HG02798 (cell line): ENCODE data around the gene NTNG2.

Experiments used
- ATAC-seq: cut with Tn5 transposase; IDR thresholded peaks from one replicate; pipeline ENCODE4 v1.9.1; 2021; ENCODE audit warnings: mild to moderate bottlenecking; ENCODE audit not compliant: unreplicated experiment, poor library complexity

Gene NTNG2

DNA sequence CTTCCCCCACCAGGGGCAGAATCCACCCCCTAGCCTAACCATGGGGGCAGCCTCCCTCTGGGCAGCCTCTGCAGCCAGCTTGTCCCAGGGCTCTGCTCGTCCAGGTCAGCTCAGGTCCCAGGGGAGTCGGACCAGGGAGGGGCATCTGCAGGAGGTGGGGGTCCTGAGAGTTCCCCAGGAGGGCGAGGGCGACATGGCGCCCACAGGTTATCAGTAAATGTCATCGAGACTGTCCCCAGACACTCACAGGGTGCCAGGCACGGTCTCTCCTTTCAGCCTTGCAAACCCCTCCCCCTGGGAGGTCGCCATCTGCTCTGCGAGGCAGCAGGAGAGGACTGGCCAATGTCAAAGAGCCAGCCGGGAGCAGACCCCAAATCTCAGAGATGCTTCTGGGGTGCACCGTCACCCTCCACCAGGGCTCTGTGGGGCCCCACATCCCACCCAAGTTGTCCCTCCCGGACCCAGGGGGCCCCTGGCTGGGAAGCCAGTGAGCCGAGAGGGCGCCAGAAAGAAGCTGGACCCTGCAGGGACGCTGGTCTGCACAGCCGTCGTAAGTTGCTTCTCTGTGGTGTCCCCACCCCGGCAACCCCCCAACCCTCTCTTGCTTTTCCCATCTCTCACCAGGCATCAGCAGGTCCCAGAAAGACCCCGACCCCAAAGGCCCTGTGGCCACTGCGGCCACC, 69.3 kb downstream of the NTNG2 start:
- ATAC-seq = no peak

DNA sequence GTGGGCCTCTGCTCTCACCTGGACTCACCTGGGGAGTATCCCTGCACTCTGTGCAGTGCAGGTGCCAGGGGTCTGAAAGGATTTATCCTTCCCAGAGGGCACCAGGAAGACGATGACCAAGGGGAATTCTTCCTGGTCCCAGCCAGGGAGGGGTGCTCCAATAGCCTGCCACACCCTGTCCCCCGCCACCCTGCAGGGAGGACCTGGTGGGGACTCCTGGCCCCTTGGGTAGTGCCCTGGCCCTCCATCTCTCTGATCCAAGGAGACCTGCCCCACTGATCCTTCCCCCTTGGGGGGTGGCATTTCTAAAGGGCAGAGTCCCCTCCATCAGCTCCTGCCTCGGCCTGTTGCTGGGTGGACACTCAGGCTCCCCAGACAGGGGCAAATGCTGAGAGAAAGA, 70.7 kb downstream of the NTNG2 start:
- ATAC-seq = no peak

DNA sequence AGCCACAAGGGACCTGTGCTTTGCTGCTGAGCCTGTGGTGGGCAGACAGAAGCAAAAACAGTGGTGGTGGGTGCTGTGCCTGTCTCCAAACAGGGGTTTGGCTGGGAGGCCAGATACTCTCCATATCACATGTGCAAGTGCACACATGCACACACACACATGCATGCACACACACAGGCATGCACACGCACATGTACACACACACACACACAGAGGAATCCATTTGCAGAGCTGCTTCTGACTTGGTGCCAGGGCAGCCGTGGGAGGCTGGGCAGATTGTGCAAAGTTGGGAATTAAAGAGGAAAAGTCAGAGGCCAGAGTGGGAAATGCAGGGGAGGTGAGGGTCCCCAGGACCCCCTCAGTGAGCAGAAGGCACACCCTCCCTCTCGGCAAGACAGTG, 71.3 kb downstream of the NTNG2 start:
- no peak for ATAC-seq

DNA sequence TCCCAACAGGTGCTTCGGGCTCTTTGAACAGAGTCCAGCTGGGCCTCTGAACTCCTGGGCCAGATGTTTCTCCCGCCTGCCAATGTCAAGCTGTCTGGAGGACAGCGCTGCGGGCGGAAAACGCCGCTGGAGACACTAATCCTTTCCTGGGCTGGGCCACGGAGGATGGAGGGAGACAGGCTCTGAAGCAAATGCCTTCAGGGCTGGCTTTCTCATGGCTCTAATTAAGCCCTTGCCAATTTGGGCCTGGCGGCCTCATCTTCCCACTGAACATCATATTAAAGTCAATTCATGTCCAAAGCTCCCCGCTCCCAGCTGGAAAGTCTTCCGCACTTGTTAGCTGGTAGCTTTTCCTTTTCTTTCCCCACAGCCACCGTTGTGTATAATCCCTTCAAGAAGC, 72.7 kb downstream of the NTNG2 start:
- ATAC-seq = no peak

DNA sequence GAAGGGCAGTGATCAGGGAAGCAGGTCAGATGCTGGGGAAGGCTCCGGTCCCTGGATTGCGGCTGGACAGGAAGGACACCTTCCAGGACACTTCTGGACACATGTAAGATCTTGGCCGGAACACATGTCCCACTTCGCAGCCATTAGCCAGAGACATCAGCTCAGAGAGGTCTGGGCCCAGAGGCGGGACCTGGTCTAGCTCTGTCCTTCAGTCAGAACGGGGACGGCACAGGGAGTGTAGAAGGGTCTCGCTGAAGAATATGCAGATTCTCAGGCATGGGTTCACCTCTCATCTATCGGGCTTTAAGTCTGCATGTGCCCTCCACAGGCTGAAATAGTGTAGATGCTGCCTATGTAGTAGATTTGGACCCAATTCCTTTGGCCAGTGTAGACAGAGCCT, 73.3 kb downstream of the NTNG2 start:
- no peak for ATAC-seq

DNA sequence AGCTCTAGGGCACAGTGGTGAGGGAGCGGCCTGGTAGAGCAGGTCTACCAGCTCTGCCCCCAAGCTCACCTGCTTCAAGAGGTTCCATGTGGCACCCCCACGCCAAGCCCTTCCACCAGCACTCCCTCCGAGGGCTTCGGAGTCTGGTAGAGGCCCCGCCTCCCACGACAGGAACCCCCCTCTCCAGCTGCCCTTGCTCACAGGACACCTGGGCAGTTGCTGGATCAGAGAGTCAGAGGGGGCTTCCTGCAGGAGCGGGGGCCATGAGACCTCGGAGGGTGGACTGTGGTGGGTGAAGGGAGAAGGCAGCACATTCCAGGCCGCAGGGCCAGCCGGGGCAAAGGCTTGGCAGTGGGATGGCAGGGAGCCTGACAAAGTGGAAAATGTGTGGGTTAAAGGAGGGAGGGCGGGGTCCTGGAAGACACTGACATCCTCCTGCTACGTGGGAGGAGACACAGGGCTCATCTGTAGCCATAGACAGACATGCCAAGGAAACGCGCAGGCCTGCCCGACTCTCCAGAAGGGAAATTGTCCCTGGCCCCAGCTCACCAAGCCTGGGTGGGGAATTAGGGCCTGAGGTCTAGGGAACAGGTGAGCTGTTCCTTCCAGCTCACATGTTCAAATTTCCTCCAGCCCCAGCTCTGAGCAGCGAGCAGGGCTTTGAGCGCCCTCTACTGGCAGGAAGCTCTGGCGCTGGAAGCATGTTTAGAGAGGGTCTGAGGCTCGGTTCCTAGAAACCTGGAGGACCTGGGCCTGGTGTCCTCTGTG, 74.2 kb downstream of the NTNG2 start:
- ATAC-seq = no peak

DNA sequence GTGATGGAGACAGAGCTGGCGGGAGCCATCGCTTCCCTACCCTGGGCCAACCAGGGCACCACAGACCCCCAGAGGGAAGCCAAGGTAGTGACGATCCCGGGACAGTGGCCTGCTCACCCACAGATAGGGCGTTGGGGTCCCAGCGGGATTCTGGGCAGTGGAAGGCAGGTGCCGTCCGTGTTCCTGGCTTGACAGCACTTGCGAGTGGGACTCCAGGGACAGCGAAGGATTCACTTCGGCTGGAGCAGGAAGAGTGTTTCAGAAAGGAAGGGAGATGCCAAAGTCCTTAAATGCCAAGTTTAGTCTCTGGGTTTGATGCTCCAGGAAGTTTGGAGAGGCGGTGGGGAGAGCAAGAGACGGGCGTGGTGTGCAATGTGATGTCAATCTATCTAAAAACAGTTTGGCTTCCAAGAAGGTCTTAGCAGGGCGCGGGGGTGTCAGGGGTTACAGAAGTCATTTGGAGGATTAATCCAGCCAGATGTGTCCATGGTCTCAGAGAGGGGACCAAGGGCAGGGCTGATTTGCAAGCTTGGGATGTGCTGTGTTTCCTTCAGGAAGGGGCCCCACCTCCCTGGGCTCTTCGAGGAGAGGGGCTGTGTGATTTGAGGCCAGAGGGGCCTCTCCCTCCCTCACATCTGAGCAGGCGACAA, 74.9 kb downstream of the NTNG2 start:
- ATAC-seq = no peak

DNA sequence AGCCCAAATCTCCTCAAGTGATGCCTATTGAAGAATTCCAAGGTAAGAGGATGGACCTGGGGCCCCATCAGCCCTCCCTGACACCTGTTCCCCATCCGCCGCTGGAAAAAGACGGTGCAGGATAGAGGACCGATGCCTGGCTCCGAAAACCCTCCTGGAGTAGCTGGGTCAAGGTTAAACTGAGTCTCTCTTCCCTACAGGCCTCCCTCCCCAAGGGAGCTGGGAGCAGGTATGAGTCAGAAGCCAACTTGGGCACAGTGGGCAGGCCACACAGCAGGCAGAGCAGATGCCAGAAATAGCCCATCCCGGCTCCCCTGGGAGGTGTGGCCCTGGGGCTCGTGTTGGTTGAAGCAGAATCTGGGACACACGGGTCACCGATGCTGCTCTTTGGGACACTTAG, 75.6 kb downstream of the NTNG2 start:
- ATAC-seq = no peak

DNA sequence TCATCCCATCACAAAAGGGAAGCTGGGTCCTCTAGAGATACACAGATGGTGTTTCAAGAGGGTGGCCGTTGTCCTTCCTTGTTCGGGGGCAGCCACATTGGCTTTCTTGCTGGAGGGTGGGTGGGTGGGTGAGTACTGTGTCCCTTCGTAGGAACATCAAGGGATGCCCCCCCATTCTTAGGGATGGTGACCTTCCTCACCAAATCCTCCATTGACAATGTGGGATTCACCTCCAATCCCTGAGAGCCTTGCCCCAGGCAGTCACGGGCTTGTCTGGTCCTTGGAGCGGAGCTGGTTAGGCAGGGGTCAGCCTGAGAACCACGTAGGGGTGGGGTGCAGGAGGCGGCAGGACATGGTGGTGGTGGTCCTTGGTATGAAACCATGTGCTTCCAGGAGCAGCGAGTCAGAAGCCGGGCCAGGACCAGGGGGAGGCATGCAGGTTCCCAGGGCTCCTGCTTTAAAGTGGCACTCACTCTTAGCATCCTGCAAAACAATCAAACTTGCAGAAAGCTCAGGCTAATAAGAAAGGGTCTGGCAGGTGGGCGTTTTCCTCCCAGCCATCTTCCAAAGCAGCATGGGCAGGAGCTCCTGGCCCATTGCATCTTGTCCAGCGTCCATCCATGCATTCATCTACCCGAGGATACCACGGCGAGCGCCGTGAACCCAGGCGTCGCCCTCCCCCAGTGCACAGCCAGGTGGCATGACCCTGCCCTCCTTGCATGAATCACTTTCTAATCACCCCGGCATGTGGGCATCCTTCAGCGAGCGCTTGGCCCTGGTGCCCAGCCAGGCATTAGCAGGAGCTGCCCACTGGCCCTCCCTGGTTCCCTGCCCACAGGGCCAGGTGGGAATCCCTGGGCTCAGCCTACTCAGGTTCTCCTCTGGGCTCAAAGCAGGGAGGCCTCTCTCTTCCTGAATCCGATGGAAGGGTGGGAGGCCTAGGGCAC, 76.4 kb downstream of the NTNG2 start:
- no peak for ATAC-seq

DNA sequence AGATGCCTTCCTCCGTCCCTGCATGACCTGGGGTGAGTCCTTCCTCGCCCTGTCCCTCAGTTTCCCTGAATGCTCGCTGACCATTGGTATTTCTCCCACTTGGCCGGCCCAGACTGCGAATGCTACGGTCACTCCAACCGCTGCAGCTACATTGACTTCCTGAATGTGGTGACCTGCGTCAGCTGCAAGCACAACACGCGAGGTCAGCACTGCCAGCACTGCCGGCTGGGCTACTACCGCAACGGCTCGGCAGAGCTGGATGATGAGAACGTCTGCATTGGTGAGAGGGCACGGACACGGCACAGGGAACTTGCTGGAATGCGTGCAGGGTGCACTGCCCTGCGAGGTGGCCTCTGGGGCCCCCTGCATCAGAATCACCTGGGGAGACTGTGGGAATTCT, 77.1 kb downstream of the NTNG2 start:
- ATAC-seq = no peak

DNA sequence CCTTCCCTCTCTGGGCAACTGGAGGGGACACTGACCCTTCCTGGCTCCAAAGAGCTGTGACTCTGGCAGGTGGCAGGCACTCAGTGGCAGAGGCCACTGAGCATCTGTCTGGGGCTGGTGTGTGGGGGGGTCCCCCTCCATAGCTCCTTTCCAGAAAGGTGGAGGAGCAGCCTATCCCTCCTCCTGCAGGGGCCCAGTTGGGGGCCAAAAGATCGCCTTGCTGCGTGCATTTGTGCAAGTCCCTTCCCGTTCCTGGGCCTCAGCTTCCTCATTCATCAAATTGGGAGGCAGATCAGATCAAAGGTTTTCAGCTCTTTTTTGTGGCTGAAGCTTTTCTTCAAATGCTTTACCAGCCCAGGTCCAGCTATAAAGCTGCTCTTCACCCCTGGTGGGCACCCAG, 77.7 kb downstream of the NTNG2 start:
- no peak for ATAC-seq

DNA sequence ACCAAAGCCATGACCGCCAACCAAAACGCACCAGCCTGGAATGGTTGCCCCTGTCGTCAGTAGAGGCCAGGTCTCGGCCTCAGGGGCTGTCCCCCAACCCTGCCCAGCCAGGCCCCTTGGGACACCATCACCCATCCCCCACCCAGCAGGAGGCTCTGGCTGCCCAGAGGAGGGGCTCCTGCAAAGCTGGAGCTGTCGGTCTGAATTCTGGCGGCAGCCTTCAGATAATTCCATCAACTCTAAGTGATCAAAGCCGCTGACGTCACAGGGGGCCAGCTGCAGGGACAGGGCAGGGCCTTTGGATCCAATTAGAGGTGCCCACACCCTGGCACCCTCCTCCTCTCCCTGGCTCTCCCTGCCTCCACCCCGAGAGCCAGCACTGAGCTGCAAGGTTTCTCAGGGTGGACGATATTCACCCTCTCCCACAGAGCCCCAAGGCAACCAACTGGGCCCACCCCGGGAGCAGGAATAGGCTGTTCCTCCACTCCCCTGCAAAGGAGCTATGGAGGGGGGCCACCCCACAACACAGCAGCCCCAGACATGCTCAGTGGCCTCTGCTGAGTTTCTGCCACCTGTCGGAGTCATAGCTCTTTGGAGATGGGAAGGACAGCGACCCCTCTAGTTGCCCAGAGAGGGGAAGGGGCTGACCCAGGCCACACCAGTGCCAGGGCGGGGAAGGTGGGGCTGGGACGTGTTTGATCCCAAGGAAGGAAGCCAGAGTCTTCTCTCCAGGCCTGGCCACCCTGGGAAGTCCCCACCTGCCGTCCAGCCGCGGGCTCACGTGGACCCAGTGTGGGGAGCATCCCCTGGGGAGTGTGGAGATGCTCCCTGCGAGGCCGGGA, 78.4 kb downstream of the NTNG2 start:
- ATAC-seq = no peak

DNA sequence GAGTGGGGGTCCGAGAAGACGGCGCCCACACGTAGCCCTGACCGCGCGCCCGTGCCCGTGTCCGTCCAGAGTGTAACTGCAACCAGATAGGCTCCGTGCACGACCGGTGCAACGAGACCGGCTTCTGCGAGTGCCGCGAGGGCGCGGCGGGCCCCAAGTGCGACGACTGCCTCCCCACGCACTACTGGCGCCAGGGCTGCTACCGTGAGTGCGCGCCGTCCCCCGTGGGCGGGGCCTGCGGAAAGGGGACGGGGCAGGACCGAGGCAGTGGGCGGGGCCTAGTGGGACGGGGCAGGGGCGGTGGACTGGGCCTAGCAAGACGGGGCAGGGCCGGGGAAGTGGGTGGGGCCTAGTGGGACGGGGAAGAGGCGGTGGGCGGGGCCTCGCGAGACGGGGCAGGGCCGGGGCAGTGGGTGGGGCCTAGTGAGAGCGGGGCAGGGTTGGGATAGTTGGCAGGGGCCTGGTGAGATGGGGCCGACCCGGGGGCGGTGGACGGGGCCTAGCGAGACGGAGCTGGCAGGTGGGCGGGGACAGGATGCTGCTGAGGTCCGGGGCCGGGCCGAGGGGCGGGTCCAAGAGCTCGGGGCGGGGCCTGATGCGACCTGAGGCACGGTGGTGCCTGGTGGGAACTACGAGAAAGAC, 79.1 kb downstream of the NTNG2 start:
- peak; percentile 70 for ATAC-seq

DNA sequence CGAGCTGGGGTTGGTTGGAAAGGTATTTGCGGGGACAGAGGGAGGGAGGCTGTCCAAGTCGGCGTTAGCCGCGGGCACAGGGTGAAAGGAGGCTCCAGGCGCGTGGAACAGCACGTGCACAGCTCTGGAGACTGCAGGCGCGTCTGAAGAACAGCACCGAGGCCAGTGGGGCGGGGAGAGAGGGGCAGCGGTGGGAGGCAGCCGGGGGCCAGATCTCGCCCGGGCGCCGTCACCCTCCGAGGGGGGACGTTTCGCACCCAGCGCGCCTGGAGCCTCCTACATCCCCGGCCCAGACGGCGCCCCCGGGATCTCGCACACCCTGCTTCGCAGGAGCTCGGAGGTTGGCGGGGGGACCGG, 79.6 kb downstream of the NTNG2 start:
- ATAC-seq = no peak

DNA sequence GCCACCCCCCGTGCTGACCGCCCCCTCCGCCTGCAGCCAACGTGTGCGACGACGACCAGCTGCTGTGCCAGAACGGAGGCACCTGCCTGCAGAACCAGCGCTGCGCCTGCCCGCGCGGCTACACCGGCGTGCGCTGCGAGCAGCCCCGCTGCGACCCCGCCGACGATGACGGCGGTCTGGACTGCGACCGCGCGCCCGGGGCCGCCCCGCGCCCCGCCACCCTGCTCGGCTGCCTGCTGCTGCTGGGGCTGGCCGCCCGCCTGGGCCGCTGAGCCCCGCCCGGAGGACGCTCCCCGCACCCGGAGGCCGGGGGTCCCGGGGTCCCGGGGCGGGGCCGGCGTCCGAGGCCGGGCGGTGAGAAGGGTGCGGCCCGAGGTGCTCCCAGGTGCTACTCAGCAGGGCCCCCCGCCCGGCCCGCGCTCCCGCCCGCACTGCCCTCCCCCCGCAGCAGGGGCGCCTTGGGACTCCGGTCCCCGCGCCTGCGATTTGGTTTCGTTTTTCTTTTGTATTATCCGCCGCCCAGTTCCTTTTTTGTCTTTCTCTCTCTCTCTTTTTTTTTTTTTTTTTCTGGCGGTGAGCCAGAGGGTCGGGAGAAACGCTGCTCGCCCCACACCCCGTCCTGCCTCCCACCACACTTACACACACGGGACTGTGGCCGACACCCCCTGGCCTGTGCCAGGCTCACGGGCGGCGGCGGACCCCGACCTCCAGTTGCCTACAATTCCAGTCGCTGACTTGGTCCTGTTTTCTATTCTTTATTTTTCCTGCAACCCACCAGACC, 80.2 kb downstream of the NTNG2 start:
- ATAC-seq = no peak

DNA sequence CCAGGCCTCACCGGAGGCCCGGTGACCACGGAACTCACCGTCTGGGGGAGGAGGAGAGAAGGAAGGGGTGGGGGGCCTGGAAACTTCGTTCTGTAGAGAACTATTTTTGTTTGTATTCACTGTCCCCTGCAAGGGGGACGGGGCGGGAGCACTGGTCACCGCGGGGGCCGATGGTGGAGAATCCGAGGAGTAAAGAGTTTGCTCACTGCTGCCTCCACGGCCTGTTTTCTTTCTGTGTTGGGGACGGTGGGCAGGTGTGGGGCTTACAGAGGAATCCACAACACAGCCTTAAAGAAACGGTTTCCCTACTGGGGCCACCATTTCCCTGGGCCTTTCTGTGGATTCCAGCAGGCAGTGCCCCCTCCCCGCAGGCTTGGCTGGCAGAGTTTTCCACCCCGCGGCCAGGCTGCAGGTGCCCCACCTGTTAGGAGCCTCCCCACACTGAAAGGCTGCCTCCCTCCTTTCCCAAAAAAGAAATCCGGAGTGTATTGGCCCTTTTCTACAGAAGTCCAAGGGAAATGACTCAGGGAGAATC, 80.8 kb downstream of the NTNG2 start:
- no peak for ATAC-seq

DNA sequence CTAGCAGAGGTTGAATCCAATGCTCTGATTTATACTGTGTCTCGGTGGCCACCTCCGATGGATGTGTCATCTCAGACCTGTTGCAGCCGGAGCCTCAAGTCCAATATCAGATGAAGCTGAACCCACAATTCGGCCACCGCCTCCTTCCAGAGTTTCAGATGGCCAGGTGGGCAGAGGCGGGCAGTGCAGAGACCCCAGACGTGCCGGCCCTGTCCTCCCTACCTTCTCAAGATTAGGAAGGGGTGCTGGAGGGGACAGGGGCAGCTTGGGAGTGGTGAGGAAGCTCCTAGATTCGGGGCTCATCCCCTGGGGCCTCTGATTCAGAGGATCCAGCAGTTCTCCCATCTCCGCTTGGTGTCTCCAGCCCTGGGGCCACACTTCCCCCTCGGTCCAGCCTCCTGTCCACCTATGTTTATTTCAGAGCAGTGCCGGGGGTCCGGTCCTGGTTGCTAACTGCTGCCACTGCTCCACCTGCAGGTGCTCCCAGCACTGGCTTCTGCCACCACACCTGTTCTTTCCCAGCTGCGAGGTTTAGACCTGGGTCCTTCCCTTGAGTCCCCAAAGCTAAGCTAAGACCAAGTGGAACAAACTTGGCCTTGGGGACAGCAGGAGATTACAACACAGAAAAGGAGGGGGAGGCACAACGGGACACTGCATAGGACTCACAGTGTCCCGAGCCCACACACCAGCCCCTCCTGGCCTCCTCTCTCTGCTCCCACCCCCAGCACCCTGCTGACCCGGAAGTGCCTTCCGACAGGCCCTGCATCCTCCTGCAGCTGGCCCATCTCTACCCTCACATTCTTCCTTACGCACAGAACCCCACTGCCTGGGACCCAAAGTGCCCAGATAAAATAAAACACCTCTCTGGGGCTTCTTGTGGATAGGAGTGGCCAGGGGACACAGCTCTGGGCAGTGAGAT, 81.6 kb downstream of the NTNG2 start:
- ATAC-seq = no peak
